Measurements from ENCODE around the gene SNX2.

SNX2 gene

DNA sequence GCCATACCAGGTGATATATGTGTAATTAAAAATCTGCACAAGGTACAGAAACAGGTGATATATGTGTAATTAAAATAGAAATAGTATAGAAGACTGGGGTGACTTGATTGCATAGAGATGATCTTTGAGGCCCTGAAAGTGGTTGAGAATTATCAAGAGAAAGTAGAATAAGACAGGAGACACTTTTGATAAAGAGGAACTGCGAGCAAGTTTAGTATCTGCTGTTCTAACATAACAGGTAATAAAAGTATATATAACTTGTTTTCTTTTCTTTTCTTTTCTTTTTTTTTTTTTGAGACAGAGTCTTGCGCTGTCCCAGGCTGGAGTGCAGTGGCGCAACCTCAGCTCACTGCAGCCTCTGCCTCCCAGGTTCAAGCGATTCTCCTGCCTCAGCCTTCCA, 5.4 kb downstream of the SNX2 start:
- Histone ChIP-seq H3K36me3 (ENCODE audit: control insufficient read depth, insufficient read depth, low read length) (no peaks in the 10 kb centered on the region), H3K4me3 (replicated peaks; ENCODE audit: low read depth, low read length) (no peak overlapping the region), H3K27me3 (replicated peaks; ENCODE audit: control insufficient read depth, insufficient read depth, low read length) (no peaks in the 10 kb centered on the region)
- DNase-seq (ENCODE audit: extremely low read depth, insufficient read length): no peak
- TF ChIP-seq, protein P1, sequence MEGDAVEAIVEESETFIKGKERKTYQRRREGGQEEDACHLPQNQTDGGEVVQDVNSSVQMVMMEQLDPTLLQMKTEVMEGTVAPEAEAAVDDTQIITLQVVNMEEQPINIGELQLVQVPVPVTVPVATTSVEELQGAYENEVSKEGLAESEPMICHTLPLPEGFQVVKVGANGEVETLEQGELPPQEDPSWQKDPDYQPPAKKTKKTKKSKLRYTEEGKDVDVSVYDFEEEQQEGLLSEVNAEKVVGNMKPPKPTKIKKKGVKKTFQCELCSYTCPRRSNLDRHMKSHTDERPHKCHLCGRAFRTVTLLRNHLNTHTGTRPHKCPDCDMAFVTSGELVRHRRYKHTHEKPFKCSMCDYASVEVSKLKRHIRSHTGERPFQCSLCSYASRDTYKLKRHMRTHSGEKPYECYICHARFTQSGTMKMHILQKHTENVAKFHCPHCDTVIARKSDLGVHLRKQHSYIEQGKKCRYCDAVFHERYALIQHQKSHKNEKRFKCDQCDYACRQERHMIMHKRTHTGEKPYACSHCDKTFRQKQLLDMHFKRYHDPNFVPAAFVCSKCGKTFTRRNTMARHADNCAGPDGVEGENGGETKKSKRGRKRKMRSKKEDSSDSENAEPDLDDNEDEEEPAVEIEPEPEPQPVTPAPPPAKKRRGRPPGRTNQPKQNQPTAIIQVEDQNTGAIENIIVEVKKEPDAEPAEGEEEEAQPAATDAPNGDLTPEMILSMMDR (IDR thresholded peaks at IDR 0.05; ENCODE audit: insufficient read depth, low read length, poor library complexity, severe bottlenecking): no peak

DNA sequence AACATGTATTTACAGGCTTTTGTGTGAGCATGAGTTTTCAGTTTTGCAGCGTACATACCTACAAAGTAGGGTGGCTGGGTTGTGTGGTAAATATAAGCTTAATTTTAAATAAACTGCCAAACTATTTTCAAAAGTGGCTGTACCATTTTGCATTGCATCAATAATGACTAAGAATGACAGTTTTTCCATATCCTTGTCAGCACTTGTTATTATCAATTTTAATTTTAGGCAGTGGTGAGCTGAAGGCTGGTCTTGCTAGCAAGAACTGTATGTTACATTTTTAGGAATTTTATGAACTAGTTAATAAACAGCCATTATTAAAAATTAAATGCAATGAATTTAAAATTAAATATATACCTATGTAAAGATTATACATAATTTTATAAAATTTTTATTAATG, 6.6 kb downstream of the SNX2 start:
- H3K27me3 ChIP-seq (replicated peaks; ENCODE audit: control insufficient read depth, insufficient read depth, low read length): no peaks in the 10 kb centered on the region
- TF ChIP-seq, protein P1 (IDR thresholded peaks at IDR 0.05; ENCODE audit: insufficient read depth, low read length, poor library complexity, severe bottlenecking): no peak
- H3K36me3 ChIP-seq (ENCODE audit: control insufficient read depth, insufficient read depth, low read length): no peaks in the 10 kb centered on the region
- no peak overlapping the region for H3K4me3 ChIP-seq (replicated peaks; ENCODE audit: low read depth, low read length)
- no peak for DNase-seq (ENCODE audit: extremely low read depth, insufficient read length)

DNA sequence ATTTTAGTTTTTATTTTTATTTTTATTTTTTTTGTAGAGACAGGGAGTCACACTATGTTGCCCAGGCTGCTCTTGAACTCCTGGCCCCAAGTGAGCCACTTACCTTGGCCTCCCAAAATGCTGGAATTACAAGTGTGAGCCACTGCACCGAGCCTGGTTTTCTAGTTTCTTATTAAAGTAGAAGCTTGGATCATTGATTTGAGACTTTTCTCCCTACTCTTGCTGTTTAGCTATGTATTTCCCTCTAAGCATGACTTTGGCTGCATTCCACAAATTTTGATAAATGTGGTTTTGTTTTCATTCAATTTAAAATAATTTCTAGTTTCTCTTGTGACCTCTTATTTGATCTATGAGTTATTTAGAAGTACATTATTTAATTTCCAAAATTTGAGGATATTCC, 10.4 kb downstream of the SNX2 start:
- no peaks in the 10 kb centered on the region for H3K36me3 ChIP-seq (ENCODE audit: control insufficient read depth, insufficient read depth, low read length)
- DNase-seq (ENCODE audit: extremely low read depth, insufficient read length): no peak
- TF ChIP-seq, protein P1 (IDR thresholded peaks at IDR 0.05; ENCODE audit: insufficient read depth, low read length, poor library complexity, severe bottlenecking): no peak
- no peaks in the 10 kb centered on the region for H3K27me3 ChIP-seq (replicated peaks; ENCODE audit: control insufficient read depth, insufficient read depth, low read length)
- H3K4me3 ChIP-seq (replicated peaks; ENCODE audit: low read depth, low read length): no peak overlapping the region

DNA sequence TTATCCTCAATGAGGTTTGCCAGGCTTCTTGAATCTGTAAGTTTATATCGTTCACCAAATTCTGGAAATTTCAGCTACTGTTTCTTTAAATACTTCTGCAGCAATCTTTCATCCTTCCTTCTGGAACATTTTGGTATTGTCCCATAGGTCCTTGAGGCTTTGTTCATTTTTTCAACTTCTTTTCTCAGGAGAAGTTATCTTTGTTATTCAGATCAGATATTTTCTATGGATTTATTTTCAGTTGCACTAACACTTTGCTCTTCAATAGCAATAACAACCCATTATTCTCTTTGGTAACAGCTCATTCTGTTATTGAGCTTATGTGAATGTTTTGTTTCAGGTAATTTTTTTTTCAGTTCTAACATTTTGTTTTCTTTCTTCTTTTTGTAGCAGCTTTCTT, 13.5 kb downstream of the SNX2 start:
- TF ChIP-seq, protein P1 (IDR thresholded peaks at IDR 0.05; ENCODE audit: insufficient read depth, low read length, poor library complexity, severe bottlenecking): no peak
- no peak for DNase-seq (ENCODE audit: extremely low read depth, insufficient read length)
- Histone ChIP-seq H3K36me3 (ENCODE audit: control insufficient read depth, insufficient read depth, low read length) (no peaks in the 10 kb centered on the region), H3K4me3 (replicated peaks; ENCODE audit: low read depth, low read length) (no peak overlapping the region), H3K27me3 (replicated peaks; ENCODE audit: control insufficient read depth, insufficient read depth, low read length) (no peaks in the 10 kb centered on the region)

DNA sequence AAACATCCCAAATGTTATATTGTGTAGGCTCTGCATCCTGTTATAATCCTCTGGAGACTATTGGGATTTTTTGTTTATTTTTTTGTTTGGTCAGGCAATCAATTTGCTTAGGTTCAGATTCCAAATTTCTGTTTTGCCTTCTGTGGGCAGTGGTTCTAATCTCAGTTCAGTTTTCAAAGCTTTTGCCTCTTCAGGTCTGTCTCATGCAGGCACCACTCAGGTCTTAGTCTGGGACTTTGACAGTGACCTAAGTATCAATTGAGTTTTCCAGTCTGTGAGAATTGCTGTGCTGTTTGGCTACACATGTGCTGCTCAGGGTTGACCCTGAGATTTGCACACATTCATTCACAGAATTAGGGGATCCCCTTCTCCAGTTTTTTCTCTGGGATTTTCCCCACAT, 14.1 kb downstream of the SNX2 start:
- TF ChIP-seq, protein P1 (IDR thresholded peaks at IDR 0.05; ENCODE audit: insufficient read depth, low read length, poor library complexity, severe bottlenecking): no peak
- no peak overlapping the region for H3K4me3 ChIP-seq (replicated peaks; ENCODE audit: low read depth, low read length)
- DNase-seq (ENCODE audit: extremely low read depth, insufficient read length): no peak
- H3K27me3 ChIP-seq (replicated peaks; ENCODE audit: control insufficient read depth, insufficient read depth, low read length): no peaks in the 10 kb centered on the region
- H3K36me3 ChIP-seq (ENCODE audit: control insufficient read depth, insufficient read depth, low read length): no peaks in the 10 kb centered on the region

DNA sequence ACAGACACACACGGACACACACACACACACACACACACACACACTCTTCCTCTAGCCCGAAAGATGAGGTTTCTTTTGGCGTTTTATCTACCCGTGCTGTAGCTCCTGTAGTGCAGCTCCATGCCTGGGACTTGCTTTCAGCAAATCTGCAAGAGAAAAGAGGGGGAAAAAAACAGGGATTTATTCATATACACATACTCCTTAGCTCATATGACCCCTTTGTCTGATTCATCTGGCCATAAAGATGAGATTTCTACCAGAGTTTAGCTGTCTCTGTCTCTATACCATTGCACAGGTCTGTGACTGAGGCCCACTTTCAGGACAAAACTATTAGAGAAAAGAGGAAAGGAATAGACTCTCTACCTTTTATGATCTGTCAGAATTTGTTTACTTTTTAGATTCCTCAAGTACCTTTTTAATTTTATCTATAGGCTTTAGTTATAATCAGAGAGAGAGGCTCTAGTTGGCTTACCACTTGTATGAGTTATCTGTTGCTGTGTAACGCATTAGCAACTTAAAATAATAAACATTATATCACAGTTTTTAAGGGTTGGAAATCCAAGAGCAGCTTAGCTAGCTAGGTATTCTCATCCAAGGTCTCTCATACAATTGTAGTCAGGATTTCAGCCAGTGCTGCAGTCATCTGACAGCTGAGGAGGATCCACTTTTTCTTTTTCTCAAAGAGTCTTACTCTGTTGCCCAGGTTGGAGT, 14.7 kb downstream of the SNX2 start:
- DNase-seq (ENCODE audit: extremely low read depth, insufficient read length): no peak
- Histone ChIP-seq H3K4me3 (replicated peaks; ENCODE audit: low read depth, low read length) (no peak overlapping the region), H3K27me3 (replicated peaks; ENCODE audit: control insufficient read depth, insufficient read depth, low read length) (no peaks in the 10 kb centered on the region), H3K36me3 (ENCODE audit: control insufficient read depth, insufficient read depth, low read length) (no peaks in the 10 kb centered on the region)
- TF ChIP-seq, protein P1 (IDR thresholded peaks at IDR 0.05; ENCODE audit: insufficient read depth, low read length, poor library complexity, severe bottlenecking): no peak

Measured in GM06990 (cell line).